ENCODE measurements around the gene WDR76. TPM values are rescaled to one million over a fixed set of nuclear protein-coding genes. Genes with fewer than 3 reads are reported as not detected.

The WDR76 gene
- total RNA-seq, 2 experiments from 2014 or later, result 72.2 to 74.7 TPM

- ChIA-PET POLR2A (interaction anchor here (0.8 kb wide), 1 partner anchor 9 kb away, joined by 4 read pairs; no protein-coding TSS in a partner anchor), CTCF (interaction anchor here (0.6 to 1.9 kb wide), 4 partner anchors 12 to 526 kb away, joined by 3 to 4 read pairs (median 3); no protein-coding TSS in a partner anchor)
- Mint-ChIP-seq H3K27me3 (no peaks in the 10 kb centered on the region), H3K4me3 (no peak overlapping the region), H3K27ac (no peak overlapping the region), H3K9me3 (no peaks in the 10 kb centered on the region), H3K36me3 (ENCODE audit: low read depth) (peaks cover 45% of the 10 kb centered on the region), H3K4me1 (no peaks in the 10 kb centered on the region)
- DNase-seq, result no peak
Observed at GRCh38 chr15:43881944-43882343, 55.1 kb downstream of the WDR76 start.

GRCh38 chr15:43883571-43883970 lies 56.8 kb downstream of the WDR76 start:
- POLR2A ChIA-PET, result no interaction called here
- Mint-ChIP-seq H3K27ac (no peak overlapping the region), H3K27me3 (no peaks in the 10 kb centered on the region), H3K4me3 (no peak overlapping the region), H3K4me1 (no peaks in the 10 kb centered on the region), H3K9me3 (no peaks in the 10 kb centered on the region), H3K36me3 (ENCODE audit: low read depth) (peaks cover 40% of the 10 kb centered on the region)
- CTCF ChIA-PET, result no interaction called here
- no peak for DNase-seq

- DNase-seq, result no peak
- CTCF ChIA-PET, result interaction anchor here (1.0 kb wide), 1 partner anchor 16 kb away, joined by 3 read pairs; no protein-coding TSS in a partner anchor
- H3K27ac Mint-ChIP-seq, result no peak overlapping the region
- no peaks in the 10 kb centered on the region for H3K9me3 Mint-ChIP-seq
- no peaks in the 10 kb centered on the region for H3K4me1 Mint-ChIP-seq
- no peaks in the 10 kb centered on the region for H3K27me3 Mint-ChIP-seq
- no peak overlapping the region for H3K4me3 Mint-ChIP-seq
- POLR2A ChIA-PET, result no interaction called here
- peaks cover 34% of the 10 kb centered on the region for H3K36me3 Mint-ChIP-seq (ENCODE audit: low read depth)
Observed at GRCh38 chr15:43886558-43886957, 59.8 kb downstream of the WDR76 start.

GRCh38 chr15:43887901-43888300 lies 61.1 kb downstream of the WDR76 start:
- Mint-ChIP-seq H3K27ac (no peak overlapping the region), H3K4me3 (no peak overlapping the region), H3K27me3 (no peaks in the 10 kb centered on the region), H3K4me1 (no peaks in the 10 kb centered on the region), H3K9me3 (no peaks in the 10 kb centered on the region), H3K36me3 (ENCODE audit: low read depth) (peaks cover 24% of the 10 kb centered on the region)
- no peak for DNase-seq
- ChIA-PET CTCF (no interaction called here), POLR2A (interaction anchor here (1.2 kb wide), 1 partner anchor 9 kb away, joined by 4 read pairs; no protein-coding TSS in a partner anchor)

GRCh38 chr15:43889042-43889441 lies 62.2 kb downstream of the WDR76 start:
- Mint-ChIP-seq H3K36me3 (ENCODE audit: low read depth) (peaks cover 14% of the 10 kb centered on the region), H3K9me3 (no peaks in the 10 kb centered on the region), H3K4me3 (no peak overlapping the region), H3K27ac (no peak overlapping the region), H3K4me1 (no peaks in the 10 kb centered on the region), H3K27me3 (no peaks in the 10 kb centered on the region)
- DNase-seq, result no peak
- POLR2A ChIA-PET, result no interaction called here
- CTCF ChIA-PET, result no interaction called here

GRCh38 chr15:43893956-43894355 lies 67.2 kb downstream of the WDR76 start:
- H3K4me1 Mint-ChIP-seq, result no peaks in the 10 kb centered on the region
- no peak overlapping the region for H3K4me3 Mint-ChIP-seq
- H3K27ac Mint-ChIP-seq, result no peak overlapping the region
- no peaks in the 10 kb centered on the region for H3K27me3 Mint-ChIP-seq
- no peaks in the 10 kb centered on the region for H3K9me3 Mint-ChIP-seq
- CTCF ChIA-PET, result interaction anchor here (0.5 kb wide), 1 partner anchor 326 kb away, joined by 5 read pairs; no protein-coding TSS in a partner anchor
- peaks cover 5% of the 10 kb centered on the region for H3K36me3 Mint-ChIP-seq (ENCODE audit: low read depth)
- POLR2A ChIA-PET, result no interaction called here
- no peak for DNase-seq

GRCh38 chr15:43895586-43895985 lies 68.8 kb downstream of the WDR76 start:
- no peak overlapping the region for H3K4me3 Mint-ChIP-seq
- CTCF ChIA-PET, result interaction anchor here (0.6 to 1.1 kb wide), 2 partner anchors 8 to 272 kb away, joined by 3 to 4 read pairs; no protein-coding TSS in a partner anchor
- POLR2A ChIA-PET, result interaction anchor here (1.0 kb wide), 1 partner anchor 11 kb away, joined by 4 read pairs; no protein-coding TSS in a partner anchor
- H3K4me1 Mint-ChIP-seq, result no peaks in the 10 kb centered on the region
- no peak overlapping the region for H3K27ac Mint-ChIP-seq
- DNase-seq, result no peak
- no peaks in the 10 kb centered on the region for H3K9me3 Mint-ChIP-seq
- no peaks in the 10 kb centered on the region for H3K27me3 Mint-ChIP-seq
- no peaks in the 10 kb centered on the region for H3K36me3 Mint-ChIP-seq (ENCODE audit: low read depth)

GRCh38 chr15:43896543-43896942 lies 69.7 kb downstream of the WDR76 start:
- Mint-ChIP-seq H3K27me3 (no peaks in the 10 kb centered on the region), H3K4me3 (no peak overlapping the region), H3K4me1 (no peaks in the 10 kb centered on the region), H3K27ac (no peak overlapping the region), H3K9me3 (no peaks in the 10 kb centered on the region), H3K36me3 (ENCODE audit: low read depth) (no peaks in the 10 kb centered on the region)
- DNase-seq, result no peak
- POLR2A ChIA-PET, result interaction anchor here (0.9 kb wide), 1 partner anchor 8 kb away, joined by 4 read pairs; no protein-coding TSS in a partner anchor
- CTCF ChIA-PET, result no interaction called here

- POLR2A ChIA-PET, result no interaction called here
- Mint-ChIP-seq H3K27ac (no peak overlapping the region), H3K27me3 (no peaks in the 10 kb centered on the region), H3K4me3 (no peak overlapping the region), H3K36me3 (ENCODE audit: low read depth) (no peaks in the 10 kb centered on the region), H3K9me3 (no peaks in the 10 kb centered on the region), H3K4me1 (peaks cover 2% of the 10 kb centered on the region)
- CTCF ChIA-PET, result no interaction called here
- DNase-seq, result no peak
Observed at GRCh38 chr15:43898891-43899290, 72.1 kb downstream of the WDR76 start.

- no peak for DNase-seq
- ChIA-PET CTCF (no interaction called here), POLR2A (no interaction called here)
- H3K9me3 Mint-ChIP-seq, result no peaks in the 10 kb centered on the region
- H3K36me3 Mint-ChIP-seq (ENCODE audit: low read depth), result no peaks in the 10 kb centered on the region
- H3K4me1 Mint-ChIP-seq, result peaks cover 2% of the 10 kb centered on the region
- no peak overlapping the region for H3K4me3 Mint-ChIP-seq
- no peak overlapping the region for H3K27ac Mint-ChIP-seq
- no peaks in the 10 kb centered on the region for H3K27me3 Mint-ChIP-seq
Observed at GRCh38 chr15:43899928-43900327, 73.1 kb downstream of the WDR76 start.

- H3K4me1 Mint-ChIP-seq, result peaks cover 2% of the 10 kb centered on the region
- ChIA-PET CTCF (interaction anchor here (2.8 kb wide), 1 partner anchor 165 kb away, joined by 15 read pairs; no protein-coding TSS in a partner anchor), POLR2A (no interaction called here)
- no peak overlapping the region for H3K27ac Mint-ChIP-seq
- H3K9me3 Mint-ChIP-seq, result no peaks in the 10 kb centered on the region
- no peaks in the 10 kb centered on the region for H3K27me3 Mint-ChIP-seq
- no peak for DNase-seq
- no peak overlapping the region for H3K4me3 Mint-ChIP-seq
- no peaks in the 10 kb centered on the region for H3K36me3 Mint-ChIP-seq (ENCODE audit: low read depth)
Observed at GRCh38 chr15:43900996-43901395, 74.2 kb downstream of the WDR76 start.

GRCh38 chr15:43901495-43901894 lies 74.7 kb downstream of the WDR76 start:
- CTCF ChIA-PET, result interaction anchor here (2.8 kb wide), 1 partner anchor 164 kb away, joined by 15 read pairs; no protein-coding TSS in a partner anchor
- no peak for DNase-seq
- no peak overlapping the region for H3K4me3 Mint-ChIP-seq

GRCh38 chr15:43903864-43904290 lies 77.1 kb downstream of the WDR76 start:
- ChIA-PET CTCF (interaction anchor here (0.7 to 2.0 kb wide), 12 partner anchors 9 to 316 kb away, joined by 3 to 31 read pairs (median 4); no protein-coding TSS in a partner anchor), POLR2A (no interaction called here)
- Mint-ChIP-seq H3K4me3 (no peak overlapping the region), H3K27ac (no peak overlapping the region), H3K27me3 (no peaks in the 10 kb centered on the region), H3K4me1 (peaks cover 2% of the 10 kb centered on the region), H3K36me3 (ENCODE audit: low read depth) (no peaks in the 10 kb centered on the region), H3K9me3 (no peaks in the 10 kb centered on the region)
- DNase-seq, result peak; percentile 50

More at GRCh38 chr15:43901495-43901894, 74.7 kb downstream of the WDR76 start:
- H3K27me3 Mint-ChIP-seq, result no peaks in the 10 kb centered on the region
- H3K36me3 Mint-ChIP-seq (ENCODE audit: low read depth), result no peaks in the 10 kb centered on the region
- H3K4me1 Mint-ChIP-seq, result peaks cover 2% of the 10 kb centered on the region
- POLR2A ChIA-PET, result no interaction called here
- no peaks in the 10 kb centered on the region for H3K9me3 Mint-ChIP-seq
- no peak overlapping the region for H3K27ac Mint-ChIP-seq

GRCh38 chr15:43905755-43906154 lies 79.0 kb downstream of the WDR76 start:
- peaks cover 2% of the 10 kb centered on the region for H3K4me1 Mint-ChIP-seq
- no peaks in the 10 kb centered on the region for H3K9me3 Mint-ChIP-seq
- no peaks in the 10 kb centered on the region for H3K36me3 Mint-ChIP-seq (ENCODE audit: low read depth)
- no peaks in the 10 kb centered on the region for H3K27me3 Mint-ChIP-seq
- no peak for DNase-seq
- POLR2A ChIA-PET, result no interaction called here
- CTCF ChIA-PET, result interaction anchor here (1.6 kb wide), 1 partner anchor 164 kb away, joined by 3 read pairs; no protein-coding TSS in a partner anchor
- no peak overlapping the region for H3K4me3 Mint-ChIP-seq
- no peak overlapping the region for H3K27ac Mint-ChIP-seq

Data from activated CD4-positive, alpha-beta memory T cell treated with anti-CD3 and anti-CD28 coated beads, Interleukin-2, amount 10 ng/mL, durations not matched to agents 7 days and 5 days (primary cell).